ENCODE measurements around the gene TBP.
A peak's percentile ranks its signal among the peaks of the same experiment; 100 is the strongest.

Gene TBP

GRCh38 chr6:170572704-170573466, 18.7 kb downstream of the TBP start:
- no peaks in the 10 kb centered on the region for H3K27me3 ChIP-seq (ENCODE audit: control insufficient read depth, insufficient read depth, low read length)
- no peaks in the 10 kb centered on the region for H3K4me1 ChIP-seq
- no peak overlapping the region for H3K9ac ChIP-seq
- no peaks in the 10 kb centered on the region for H3K79me2 ChIP-seq
- no peaks in the 10 kb centered on the region for H3K36me3 ChIP-seq (ENCODE audit: control insufficient read depth, insufficient read depth, low read length)
- TF ChIP-seq, protein P1, sequence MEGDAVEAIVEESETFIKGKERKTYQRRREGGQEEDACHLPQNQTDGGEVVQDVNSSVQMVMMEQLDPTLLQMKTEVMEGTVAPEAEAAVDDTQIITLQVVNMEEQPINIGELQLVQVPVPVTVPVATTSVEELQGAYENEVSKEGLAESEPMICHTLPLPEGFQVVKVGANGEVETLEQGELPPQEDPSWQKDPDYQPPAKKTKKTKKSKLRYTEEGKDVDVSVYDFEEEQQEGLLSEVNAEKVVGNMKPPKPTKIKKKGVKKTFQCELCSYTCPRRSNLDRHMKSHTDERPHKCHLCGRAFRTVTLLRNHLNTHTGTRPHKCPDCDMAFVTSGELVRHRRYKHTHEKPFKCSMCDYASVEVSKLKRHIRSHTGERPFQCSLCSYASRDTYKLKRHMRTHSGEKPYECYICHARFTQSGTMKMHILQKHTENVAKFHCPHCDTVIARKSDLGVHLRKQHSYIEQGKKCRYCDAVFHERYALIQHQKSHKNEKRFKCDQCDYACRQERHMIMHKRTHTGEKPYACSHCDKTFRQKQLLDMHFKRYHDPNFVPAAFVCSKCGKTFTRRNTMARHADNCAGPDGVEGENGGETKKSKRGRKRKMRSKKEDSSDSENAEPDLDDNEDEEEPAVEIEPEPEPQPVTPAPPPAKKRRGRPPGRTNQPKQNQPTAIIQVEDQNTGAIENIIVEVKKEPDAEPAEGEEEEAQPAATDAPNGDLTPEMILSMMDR (IDR thresholded peaks at IDR 0.05), result no peak
- no peak overlapping the region for H2AFZ ChIP-seq
- no peaks in the 10 kb centered on the region for H3K9me3 ChIP-seq (ENCODE audit: control insufficient read depth, low read length)
- no peak overlapping the region for H3K27ac ChIP-seq
- no peak overlapping the region for H3K4me3 ChIP-seq (ENCODE audit: low read depth, low read length)
- H3K4me2 ChIP-seq (ENCODE audit: low read length), result no peak overlapping the region

DNA sequence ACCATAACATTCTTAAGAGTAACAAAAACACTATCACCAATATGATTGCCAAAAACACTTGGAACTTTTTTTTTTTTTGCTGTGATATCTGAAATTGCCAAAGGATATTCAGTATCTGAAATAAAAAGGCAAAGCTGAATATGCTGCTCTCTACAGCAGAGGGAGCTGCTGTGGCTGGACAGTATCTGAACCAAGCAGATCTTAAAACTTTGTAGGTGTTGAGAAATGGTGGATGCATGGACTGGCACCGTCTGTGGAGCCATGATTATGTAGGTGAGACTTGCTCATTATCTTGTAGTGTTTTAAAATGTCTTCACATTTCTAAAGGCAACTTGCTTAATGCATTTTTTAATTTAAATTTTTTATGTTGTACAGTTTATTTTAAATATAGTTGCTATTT, 21.1 kb downstream of the TBP start:
- no peak overlapping the region for H3K4me3 ChIP-seq (ENCODE audit: low read depth, low read length)
- no peak overlapping the region for H3K27ac ChIP-seq
- H3K79me2 ChIP-seq, result no peaks in the 10 kb centered on the region
- no peak overlapping the region for H2AFZ ChIP-seq
- H3K27me3 ChIP-seq (ENCODE audit: control insufficient read depth, insufficient read depth, low read length), result no peaks in the 10 kb centered on the region
- H3K4me2 ChIP-seq (ENCODE audit: low read length), result no peak overlapping the region
- H3K4me1 ChIP-seq, result no peaks in the 10 kb centered on the region
- H3K36me3 ChIP-seq (ENCODE audit: control insufficient read depth, insufficient read depth, low read length), result no peaks in the 10 kb centered on the region
- H3K9me3 ChIP-seq (ENCODE audit: control insufficient read depth, low read length), result no peaks in the 10 kb centered on the region
- no peak overlapping the region for H3K9ac ChIP-seq
- TF ChIP-seq, protein P1 (IDR thresholded peaks at IDR 0.05), result no peak

- Histone ChIP-seq H3K27ac (no peak overlapping the region), H3K4me3 (ENCODE audit: low read depth, low read length) (no peak overlapping the region), H3K27me3 (ENCODE audit: control insufficient read depth, insufficient read depth, low read length) (no peaks in the 10 kb centered on the region), H2AFZ (no peak overlapping the region), H3K79me2 (no peaks in the 10 kb centered on the region), H3K36me3 (ENCODE audit: control insufficient read depth, insufficient read depth, low read length) (no peaks in the 10 kb centered on the region), H3K9me3 (ENCODE audit: control insufficient read depth, low read length) (no peaks in the 10 kb centered on the region), H3K9ac (no peak overlapping the region), H3K4me2 (ENCODE audit: low read length) (no peak overlapping the region), H3K4me1 (no peaks in the 10 kb centered on the region)
- TF ChIP-seq, protein P1 (IDR thresholded peaks at IDR 0.05), result no peak
Measured at GRCh38 chr6:170578909-170579308, 24.7 kb downstream of the TBP start.

GRCh38 chr6:170583756-170584180, 29.6 kb downstream of the TBP start:
- H3K4me3 ChIP-seq (ENCODE audit: low read depth, low read length), result peak overlapping the region; percentile 75
- H3K4me2 ChIP-seq (ENCODE audit: low read length), result peak overlapping the region; percentile 84

More at GRCh38 chr6:170583756-170584180, 29.6 kb downstream of the TBP start:
- H3K79me2 ChIP-seq, result no peaks in the 10 kb centered on the region
- peak overlapping the region; percentile 97 for H2AFZ ChIP-seq
- H3K9me3 ChIP-seq (ENCODE audit: control insufficient read depth, low read length), result no peaks in the 10 kb centered on the region
- TF ChIP-seq, protein P1 (IDR thresholded peaks at IDR 0.05), result no peak
- H3K36me3 ChIP-seq (ENCODE audit: control insufficient read depth, insufficient read depth, low read length), result no peaks in the 10 kb centered on the region
- H3K4me1 ChIP-seq, result no peaks in the 10 kb centered on the region
- H3K27me3 ChIP-seq (ENCODE audit: control insufficient read depth, insufficient read depth, low read length), result no peaks in the 10 kb centered on the region
- peak overlapping the region; percentile 55 for H3K9ac ChIP-seq
- H3K27ac ChIP-seq, result peak overlapping the region; percentile 94

Measured in parathyroid adenoma (tissue), 2 donors.